ENCODE results near the gene NRG4. TPM values are rescaled to one million over a fixed set of nuclear protein-coding genes. Genes with fewer than 3 reads are reported as not detected.

The NRG4 gene
- total and polyA plus RNA-seq, 2 donors (not counting 3 experiments of a cell fraction or from before 2014, with no cell fraction given): not detected

- DNase-seq (ENCODE audit: low read depth, low spot score): peak; percentile 90
- TF ChIP-seq CTCF (IDR thresholded peaks at IDR 0.05; ENCODE audit: extremely low read depth in 1 of 2, insufficient read depth in 1 of 2, low read depth in 1 of 2, low read length in 2 of 2) (no peak), FOS (IDR thresholded peaks at IDR 0.05; ENCODE audit: borderline replicate concordance, insufficient read depth, low read length) (peak; percentile 16), EZH2 (IDR thresholded peaks at IDR 0.05; ENCODE audit: borderline replicate concordance, low read depth, low read length, severe bottlenecking) (no peak), JUN (IDR thresholded peaks at IDR 0.05; ENCODE audit: borderline replicate concordance, insufficient read depth, insufficient read length, low read depth) (no peak), MYC (IDR thresholded peaks at IDR 0.05; ENCODE audit: low read depth, low read length) (peak; percentile 26), POLR2AphosphoS5 (IDR thresholded peaks at IDR 0.05; ENCODE audit: insufficient read depth, low read depth, low read length) (peak; percentile 98), MAX (IDR thresholded peaks at IDR 0.05; ENCODE audit: insufficient read depth, insufficient read length) (no peak), GATA2 (IDR thresholded peaks at IDR 0.05; ENCODE audit: insufficient read depth, insufficient read length, low read depth, low read length) (no peak), POLR2A (IDR thresholded peaks at IDR 0.05; ENCODE audit: low read depth, low read length) (peak; percentile 93)
- Histone ChIP-seq H3K9me1 (replicated peaks; ENCODE audit: control insufficient read depth, extremely low read depth, insufficient read depth, low read length) (no peaks in the 10 kb centered on the region), H3K27me3 (ENCODE audit: control insufficient read depth in 2 of 2, insufficient read depth in 2 of 2, low read length in 2 of 2) (no peaks in the 10 kb centered on the region), H3K9ac (replicated peaks; ENCODE audit: extremely low read depth, insufficient read depth, low read length) (peak within 1 kb of the TSS; percentile 74), H3K4me3 (replicated peaks in 1 of 3; ENCODE audit: insufficient read depth in 1 of 3, low read depth in 1 of 3, low read length in 3 of 3) (peak within 1 kb of the TSS; percentile 73 to 87 (median 82)), H3K4me1 (ENCODE audit: control insufficient read depth, extremely low read depth, insufficient read depth, low read length) (peaks cover 3% of the 10 kb centered on the region), H3K79me2 (ENCODE audit: control insufficient read depth, insufficient read depth, low read length) (peaks cover 33% of the 10 kb centered on the region), H3K27ac (ENCODE audit: insufficient read depth, low read depth, low read length) (peak within 1 kb of the TSS; percentile 43), H3K9me3 (replicated peaks; ENCODE audit: control insufficient read depth, insufficient read depth, low read length) (no peaks in the 10 kb centered on the region), H3K4me2 (ENCODE audit: insufficient read depth, low read length) (peak within 1 kb of the TSS; percentile 68), H2AFZ (ENCODE audit: low read depth, low read length) (peak within 1 kb of the TSS; percentile 68), H4K20me1 (replicated peaks; ENCODE audit: control insufficient read depth, extremely low read depth, insufficient read depth, low read length) (peaks cover 3% of the 10 kb centered on the region), H3K36me3 (ENCODE audit: control insufficient read depth in 2 of 2, extremely low read depth in 1 of 2, insufficient read depth in 2 of 2, low read length in 2 of 2) (no peaks in the 10 kb centered on the region)
- FAIRE-seq: peak; percentile 92
- dilution Hi-C loops (cut with MboI; ENCODE audit: extremely low pct_ligation_motif_present, low sequenced_read_pairs): no loop called here
- POLR2A ChIA-PET: no interaction called here
- CTCF ChIA-PET: interaction anchor here (0.9 to 2.0 kb wide), 3 partner anchors 18 to 94 kb away, joined by 3 to 6 read pairs (median 4); partner anchors contain the start of gene UBE2Q2
- TSS peak; percentile 90 for BruUV-seq (replicated peaks)
- intact Hi-C loops (cut with micrococcal nuclease): loop anchor here (1.0 kb wide), 1 partner anchor 59 kb away; no protein-coding TSS in a partner anchor
These were observed 108.6 kb downstream of the NRG4 start, which contains the start of gene FBXO22 for GRCh38 chr15:75903331-75904239. FBXO22 (plus strand) TSS chr15:75903878; CDS start chr15:75903964, 86 bp downstream.
